Retina (tissue), 1 donor: Measurements from ENCODE around the gene ITM2B.
"Not testable (repeated sequence)": the region's sequence is repeated elsewhere in the genome, so short reads cannot be mapped to it uniquely, and the experiment has no call there.

Experiments
- DNase-seq: peaks from one replicate; pipeline ENCODE4 v3.0.0-alpha.2; 2016

ITM2B gene

DNA sequence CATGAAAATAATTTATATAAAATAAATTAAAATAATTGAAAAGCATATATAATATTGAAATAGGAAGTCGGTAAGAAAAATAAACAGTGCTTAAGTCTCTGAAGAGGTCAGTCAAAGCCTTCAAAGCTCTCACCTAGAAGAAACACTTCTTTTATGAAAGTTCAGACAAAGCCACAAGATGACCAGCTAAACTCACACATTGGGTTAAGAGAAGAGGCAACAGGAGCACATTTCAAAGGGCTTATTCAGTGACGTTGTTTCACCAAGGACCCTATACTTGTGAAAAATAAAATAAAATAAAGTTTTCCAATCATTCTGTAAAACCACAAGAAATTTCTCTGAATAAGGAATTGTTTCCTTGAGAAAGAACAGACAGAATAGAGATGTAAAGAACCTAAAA is 2.5 kb upstream of the ITM2B start:
- no peak for DNase-seq

DNA sequence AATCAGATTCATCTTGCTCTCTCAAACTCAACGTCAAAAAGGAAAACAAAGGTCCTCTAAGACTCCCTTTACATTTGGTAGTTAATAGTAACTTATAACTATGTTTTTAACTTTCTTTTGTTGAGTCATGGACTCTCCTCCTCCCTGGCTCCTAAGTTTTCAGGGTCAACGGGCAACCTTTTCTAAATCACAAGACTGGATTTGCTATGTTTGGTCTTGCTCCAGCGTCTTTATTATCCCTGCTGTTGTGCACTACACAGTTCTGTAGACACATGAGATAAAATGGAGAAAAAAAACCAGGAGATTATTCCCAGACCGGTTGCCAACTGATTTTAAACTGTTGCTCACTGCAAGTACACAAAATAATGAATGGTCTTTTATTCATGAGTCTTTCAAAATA is 1.9 kb upstream of the ITM2B start:
- peak; percentile 9 for DNase-seq

DNA sequence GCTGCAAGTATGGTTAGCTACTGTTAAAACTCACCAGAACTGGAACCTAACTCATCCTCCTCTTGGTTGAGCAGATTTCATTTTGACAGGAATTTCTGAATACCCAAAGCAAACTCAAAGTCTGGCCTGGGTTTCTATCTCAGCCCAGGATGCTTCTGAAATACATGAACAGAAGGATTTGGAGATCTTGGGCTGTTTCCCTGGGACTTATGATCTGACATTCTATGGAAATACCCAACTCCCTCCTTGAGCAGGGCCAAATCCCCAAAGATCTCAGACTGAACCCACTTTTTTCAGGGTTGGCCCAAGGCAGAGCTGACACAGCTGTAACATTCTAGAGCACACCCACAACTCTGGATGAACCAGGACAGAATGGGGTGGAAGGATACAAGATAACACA is 1.1 kb upstream of the ITM2B start:
- DNase-seq: no peak

DNA sequence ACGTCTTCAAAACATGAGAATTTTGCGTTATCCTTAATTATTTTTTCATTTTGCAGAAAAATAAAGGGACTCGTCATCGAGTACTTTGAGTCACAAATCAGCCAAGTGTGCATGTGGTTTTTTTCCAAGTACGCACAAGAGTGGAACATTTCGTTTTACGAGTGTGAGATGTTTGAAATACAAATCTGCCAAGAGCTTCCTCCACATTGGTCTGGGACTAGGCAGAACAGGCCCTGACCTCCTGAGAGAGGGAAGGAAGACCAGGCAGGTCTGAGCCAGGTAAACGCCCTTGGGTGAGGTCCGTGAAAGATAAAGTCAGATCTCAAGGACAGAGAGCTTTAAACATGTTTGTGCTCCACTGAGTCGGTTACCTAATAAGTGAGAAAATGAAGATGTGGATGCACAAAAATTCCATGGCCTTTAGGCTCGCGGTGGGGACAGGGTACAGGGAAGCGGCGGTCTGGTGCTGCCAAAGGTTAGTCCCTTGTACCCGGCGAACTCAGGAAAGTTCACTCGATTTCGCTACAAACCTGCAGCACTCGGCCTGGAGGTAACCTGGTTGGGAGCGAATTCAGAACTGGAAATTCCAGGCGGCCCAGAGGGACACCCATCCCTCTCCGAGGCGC is 473 bp upstream of the ITM2B start:
- peak; percentile 70 for DNase-seq

DNA sequence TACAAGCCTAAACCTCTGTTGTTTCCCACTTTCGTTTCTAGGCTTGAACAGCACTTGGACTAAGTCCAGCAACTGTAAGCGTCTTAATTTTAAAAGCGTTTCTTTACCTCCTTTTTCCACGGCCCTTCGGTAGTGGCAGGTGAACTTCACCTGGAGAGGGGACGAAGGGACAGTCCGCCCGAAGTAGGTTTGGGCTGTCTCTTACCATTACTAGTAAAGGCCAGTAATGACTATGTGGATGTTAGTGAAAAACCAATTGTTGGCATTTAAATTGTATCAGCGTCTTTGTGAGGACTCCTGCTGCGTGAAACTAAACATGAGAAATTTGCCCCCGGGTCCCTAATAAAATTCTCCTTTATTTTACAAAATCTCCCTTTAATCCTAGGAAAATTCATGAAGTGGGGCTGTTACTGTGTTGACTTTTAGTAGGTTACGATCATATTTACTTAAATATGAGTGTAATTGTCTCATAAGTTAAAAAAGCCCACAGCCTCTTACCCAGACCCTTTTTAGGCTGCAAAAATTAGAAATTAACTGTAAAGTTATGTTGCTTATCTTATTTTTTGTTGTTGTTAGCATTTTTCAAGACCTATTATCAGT is 983 bp downstream of the ITM2B start:
- no peak for DNase-seq

DNA sequence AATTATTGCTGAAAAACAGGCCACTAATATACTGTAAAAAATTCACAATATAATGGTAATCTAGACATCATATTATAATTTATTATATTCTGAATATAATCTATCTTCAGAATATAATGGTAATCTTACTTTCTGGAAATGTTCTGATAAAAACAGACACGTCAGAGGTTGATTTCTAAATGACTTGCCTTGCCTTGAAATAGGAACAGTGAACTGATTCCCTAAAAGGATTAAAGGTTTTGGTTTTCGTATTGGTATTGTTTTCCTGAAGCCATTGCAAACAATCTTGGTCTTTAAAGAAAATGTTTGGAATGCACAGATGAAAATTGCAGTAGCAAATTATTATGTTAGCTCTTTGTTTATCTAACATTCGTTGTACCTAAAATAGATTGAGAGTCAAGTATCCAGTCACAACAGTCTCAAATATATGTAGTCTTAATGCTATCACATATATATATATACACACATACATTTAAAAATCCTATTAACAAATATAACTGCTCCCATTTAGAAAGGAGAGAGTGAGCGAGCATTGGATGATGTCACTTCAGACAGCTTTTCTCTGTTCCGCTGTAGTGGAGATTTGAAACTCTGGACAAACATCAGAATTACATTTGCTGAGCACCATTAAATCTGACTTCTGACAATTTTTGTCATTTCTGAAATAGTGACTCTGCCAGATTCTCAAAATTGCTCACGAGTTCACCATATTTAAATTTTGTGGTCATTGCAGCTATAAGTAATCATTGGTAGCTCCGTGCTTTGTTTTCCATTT is 1.7 kb downstream of the ITM2B start:
- DNase-seq: peak; percentile 37

DNA sequence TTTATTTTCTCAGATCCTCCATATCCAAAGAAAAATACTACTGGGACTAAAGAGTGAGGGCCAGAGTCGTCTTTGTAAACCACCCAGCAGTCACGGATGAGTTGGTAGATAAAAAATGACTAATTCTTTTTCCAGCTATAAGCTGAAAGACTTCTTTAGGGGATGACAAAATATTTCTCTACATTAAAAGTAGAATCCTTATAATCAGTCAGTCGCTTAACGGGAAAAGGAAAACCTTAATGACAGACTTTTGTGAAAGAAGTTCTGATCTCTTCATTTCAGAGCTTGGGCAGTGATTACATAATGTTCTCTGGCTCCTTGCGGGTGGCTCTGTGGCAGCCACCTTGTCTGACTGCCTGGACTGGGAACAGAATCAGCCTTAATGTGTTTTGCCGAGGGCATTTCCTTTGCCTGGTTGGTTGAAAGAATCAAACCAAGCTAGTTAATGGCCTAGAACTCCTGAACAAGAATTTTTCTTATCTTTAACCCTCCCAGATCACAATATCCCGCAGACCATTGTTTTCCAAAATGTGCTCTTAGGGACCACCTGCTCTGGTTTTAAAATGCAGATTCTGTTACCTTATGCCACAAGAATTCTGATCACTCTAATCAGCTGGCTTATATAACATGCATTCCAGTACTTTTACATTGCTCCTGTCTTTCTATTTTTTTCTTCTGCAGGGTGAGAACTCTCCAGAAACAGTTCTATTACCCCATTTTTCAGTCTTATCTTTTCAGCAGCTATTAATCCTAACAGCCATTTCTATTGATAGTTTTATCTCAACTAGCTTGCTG is 2.5 kb downstream of the ITM2B start:
- peak; percentile 60 for DNase-seq

DNA sequence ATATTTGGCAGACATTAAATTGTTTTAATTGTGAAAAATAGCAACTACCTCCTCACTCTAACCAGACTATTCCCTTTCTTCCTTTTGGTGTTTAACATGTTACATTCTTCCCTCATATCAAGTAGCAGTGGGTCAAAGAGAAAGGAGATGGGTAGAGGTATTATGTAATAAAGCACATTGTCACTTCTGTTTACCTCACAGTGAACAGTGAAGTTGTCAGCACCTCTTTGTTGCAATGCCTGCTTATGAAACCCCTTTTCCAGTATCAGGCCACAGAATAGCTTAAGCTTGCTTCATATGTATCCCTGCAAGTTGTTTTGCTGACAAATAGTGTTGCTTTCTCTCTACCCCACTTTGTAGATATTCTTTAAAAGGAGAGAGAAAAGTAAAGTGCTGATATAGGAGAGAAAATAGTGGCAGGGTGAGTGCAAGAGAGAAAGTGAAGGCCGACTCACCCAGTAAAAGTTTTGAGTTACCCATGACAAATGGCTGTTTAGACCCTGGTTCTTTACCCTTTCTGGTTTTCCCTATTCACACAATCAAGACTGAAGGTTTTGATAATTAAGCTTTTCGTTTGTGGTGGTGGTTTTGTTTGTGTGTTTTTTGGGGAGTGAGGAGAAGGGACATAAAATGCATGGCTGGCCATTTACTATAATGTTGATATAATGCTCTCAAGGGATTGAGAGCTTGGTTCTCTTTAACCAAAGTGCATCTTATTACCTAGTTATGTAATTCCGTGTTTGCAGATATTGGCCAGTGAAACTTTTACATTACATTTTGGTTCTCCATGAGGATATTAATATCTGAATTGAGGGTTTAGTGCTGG is 3.7 kb downstream of the ITM2B start:
- DNase-seq: peak; percentile 20

DNA sequence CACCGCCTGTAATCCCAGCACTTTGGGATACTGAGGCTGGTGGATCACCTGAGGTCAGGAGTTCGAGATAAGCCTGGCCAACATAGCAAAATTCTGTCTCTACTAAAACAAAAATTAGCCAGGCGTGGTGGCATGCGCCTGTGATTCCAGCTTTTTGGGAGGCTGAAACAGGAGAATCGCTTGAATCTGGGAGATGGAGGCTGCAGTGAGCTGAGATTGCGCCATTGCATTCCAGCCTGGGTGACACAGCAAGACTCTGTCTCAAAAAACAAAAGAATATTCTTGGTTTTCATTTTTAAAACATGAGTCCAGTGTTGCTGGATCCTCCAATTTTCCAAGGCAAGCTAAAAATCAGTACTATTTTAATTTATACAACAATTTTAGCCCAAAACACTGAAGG is 6.4 kb downstream of the ITM2B start:
- DNase-seq: not testable (repeated sequence)

DNA sequence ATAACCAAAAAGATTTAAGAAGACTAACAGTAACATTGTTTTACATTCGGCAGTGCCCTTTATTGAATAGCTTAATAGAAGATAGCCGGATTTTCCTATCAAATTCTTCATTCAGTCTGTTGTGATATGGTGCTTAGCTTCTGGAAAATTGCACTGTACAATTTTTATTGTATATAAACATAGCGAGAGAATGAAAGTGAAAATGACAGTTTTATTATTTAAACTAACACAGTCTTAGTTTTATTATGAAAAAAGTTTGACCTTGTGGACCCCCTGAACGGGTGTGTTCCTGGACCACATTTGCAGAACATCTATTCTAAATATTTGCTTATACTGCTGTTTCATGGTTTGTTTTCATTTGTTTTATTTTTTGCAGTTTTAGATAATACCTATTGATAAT is 8.6 kb downstream of the ITM2B start:
- DNase-seq: no peak

DNA sequence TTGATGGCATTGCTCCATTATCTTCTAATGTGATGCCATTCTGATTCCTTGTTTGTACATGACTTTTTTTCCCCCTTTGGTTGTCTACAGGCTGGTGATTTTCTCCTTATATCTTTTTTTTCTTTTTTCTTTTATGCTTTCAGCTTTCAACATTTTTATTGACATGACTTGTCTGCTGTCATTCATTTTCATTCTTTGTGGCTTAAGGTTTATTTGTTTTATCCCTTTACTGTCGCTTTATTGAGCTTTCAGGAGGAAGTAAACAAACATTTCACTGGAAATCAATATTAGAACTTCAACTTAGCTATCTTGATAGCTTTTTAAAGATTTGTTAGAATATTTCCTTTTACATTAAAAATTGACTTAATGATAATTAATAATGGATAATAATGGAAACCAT is 9.7 kb downstream of the ITM2B start:
- DNase-seq: no peak

DNA sequence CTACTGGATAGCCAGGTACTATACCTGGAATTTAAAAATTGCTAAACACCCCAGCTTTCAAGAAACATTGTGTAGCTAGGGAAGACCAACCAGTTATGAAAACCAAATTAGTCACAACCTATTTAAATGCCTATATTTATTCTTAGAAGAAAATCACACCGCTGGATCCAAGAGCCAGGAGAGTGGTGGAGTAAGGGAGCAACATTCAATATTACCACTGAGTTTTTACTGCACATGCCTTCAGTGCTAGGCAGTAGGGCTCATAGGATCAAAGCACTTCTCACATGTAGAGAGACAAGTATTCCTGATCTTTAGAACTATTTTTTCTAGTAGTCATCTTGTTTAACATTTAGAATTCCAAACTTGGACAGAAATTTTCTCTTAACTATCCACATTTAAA is 11.2 kb downstream of the ITM2B start:
- DNase-seq: no peak

DNA sequence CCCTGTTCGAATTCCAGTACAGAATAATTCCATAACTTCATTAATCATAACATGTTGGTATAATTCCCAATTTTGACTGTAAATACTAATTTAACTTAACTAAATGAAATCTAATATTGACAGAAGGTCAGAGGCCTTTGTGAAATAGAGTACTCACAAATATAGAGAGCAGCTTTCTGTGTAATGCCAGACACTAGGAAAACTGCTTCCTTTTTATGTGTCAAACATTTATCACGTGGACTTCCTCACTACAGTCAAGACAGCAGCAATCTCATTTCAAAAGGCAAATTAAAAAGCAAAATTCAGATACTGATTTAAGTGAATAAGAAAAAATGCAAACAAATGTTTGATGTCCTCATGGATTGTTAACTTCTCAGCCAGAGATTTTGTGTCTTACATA is 13.1 kb downstream of the ITM2B start:
- DNase-seq: no peak

DNA sequence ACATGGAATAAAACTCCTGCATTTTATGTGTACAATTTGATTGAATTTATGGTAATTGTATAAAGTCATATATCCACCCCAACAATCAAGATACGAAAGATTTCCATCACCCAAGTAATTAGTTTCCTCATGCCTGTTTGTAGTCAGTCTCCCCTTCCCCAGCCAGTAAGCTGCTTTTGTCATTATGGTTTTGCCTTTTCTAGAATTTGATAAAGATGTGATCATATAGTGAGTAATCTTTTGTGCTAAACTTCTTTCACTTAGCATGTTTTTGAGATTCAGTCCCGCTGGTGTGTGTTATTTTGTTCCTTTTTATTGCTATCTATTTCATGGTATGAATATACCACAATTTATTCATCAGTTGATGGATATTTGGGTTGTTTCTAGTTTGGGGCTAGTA is 16.0 kb downstream of the ITM2B start:
- DNase-seq: no peak

DNA sequence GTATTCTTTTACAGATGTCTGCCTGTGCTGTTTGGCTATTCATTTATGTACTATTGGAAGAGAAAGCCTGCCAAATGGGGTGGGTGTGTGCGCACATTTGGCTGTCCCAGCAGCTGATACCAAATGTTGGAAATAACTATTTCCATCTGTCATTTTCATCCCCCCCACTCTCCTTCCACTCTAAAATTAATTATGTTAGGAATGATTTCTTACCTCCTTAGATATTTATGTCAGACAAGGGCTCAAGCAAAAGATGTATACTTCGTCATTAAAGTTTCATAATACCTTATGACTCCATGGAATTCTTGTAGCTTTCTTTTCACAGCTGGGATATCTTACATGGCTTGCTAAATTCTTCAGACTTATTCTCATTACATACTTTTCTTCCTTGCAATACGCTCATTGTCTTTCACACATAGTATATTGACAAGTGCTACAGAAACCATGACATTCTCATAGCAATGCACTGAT is 18.6 kb downstream of the ITM2B start:
- DNase-seq: no peak

DNA sequence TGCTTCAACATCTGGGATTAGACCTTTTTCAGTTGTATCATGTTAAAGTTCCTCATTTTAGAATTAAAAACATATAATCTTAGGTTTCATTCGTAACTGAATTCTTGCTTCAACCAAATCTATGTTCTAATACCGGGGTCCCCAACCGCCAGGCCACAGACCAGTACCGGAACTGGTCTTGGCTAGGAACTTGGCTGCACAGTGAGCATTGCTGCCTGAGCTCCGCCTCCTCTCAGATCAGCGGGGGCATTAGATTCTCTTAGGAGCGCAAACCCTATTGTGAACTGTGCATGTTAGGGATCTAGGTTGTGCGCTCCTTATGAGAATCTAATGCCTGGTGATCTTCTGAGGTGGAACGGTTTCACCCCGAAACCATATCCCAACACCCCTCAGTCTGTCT is 19.2 kb downstream of the ITM2B start:
- DNase-seq: no peak

DNA sequence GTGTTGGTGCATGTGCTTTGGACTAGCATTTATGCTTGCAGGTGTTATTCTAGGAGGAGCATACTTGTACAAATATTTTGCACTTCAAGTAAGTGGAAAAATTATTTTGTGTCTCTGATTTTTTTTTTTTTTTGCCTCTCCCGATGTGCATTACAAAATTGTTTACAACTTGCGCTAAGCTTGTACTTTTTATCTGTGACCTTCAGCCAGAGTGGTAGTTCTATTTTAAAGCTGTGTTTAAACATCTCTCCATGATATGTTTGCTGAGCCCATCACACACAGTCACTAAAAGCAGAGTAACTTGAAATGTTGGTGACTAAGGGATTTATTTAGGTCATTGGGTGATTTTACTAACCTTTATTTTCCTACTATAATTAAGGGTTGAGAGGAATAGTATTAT is 20.8 kb downstream of the ITM2B start:
- no peak for DNase-seq

DNA sequence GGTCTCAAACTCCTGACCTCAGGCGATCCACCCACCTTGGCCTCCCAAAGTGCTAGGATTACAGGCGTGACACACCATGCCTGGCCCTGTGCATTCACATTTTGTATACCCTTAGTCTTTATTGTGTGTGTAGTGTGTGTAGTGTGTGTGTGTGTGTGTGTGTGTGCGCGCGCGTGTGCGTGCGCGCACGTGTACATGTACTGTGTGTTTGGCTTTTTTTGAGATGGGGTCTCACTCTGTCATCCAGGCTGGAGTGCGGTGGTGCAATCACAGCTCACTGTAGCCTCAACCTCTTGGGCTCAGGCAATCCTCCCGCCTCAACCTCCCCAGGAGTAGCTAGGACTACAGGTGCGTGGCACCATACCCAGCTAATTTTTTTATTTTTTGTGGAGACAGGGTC is 22.1 kb downstream of the ITM2B start:
- DNase-seq: no peak

DNA sequence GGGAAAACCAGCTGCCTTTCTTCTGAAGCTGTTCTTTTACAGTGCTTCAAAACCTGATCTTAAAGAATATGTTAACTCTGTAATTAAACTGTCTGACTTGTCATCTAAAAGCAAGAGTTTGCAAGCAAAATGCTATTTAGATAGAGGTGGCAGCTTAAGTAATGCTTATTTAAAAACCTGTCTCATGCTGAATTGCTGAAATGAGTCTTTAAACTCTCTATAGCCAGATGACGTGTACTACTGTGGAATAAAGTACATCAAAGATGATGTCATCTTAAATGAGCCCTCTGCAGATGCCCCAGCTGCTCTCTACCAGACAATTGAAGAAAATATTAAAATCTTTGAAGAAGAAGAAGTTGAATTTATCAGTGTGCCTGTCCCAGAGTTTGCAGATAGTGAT is 22.9 kb downstream of the ITM2B start:
- DNase-seq: no peak

DNA sequence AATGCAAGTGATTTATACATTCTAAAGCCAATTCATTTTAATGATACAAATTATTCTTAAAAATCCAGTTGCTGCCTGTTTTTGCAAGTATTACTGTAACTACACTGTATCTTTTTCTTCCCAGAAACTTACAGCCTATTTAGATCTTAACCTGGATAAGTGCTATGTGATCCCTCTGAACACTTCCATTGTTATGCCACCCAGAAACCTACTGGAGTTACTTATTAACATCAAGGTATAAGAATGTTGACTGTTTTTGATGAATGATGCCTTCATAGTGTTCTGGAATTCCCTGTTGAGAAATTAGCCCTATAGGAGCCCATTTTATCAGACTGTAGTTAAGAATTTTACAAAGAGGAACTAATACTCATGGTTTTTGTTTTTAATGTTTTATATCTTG is 25.0 kb downstream of the ITM2B start:
- no peak for DNase-seq

DNA sequence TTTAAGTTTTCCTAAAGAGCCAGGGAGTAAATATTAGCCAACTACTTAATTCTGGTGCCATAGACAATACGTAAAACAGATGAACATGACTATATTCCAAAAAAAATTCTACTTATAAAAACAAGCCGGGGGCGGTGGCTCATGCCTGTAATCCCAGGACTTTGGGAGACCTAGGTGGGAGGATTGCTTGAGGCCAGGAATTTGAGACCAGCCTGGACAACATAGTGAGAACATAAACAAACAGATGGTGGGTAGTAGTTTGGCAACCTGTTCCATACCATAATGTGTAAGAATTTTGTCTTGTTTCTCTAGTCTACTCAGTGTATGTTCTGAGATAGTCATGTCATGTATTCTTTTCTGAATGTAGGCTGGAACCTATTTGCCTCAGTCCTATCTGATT is 25.4 kb downstream of the ITM2B start:
- no peak for DNase-seq

DNA sequence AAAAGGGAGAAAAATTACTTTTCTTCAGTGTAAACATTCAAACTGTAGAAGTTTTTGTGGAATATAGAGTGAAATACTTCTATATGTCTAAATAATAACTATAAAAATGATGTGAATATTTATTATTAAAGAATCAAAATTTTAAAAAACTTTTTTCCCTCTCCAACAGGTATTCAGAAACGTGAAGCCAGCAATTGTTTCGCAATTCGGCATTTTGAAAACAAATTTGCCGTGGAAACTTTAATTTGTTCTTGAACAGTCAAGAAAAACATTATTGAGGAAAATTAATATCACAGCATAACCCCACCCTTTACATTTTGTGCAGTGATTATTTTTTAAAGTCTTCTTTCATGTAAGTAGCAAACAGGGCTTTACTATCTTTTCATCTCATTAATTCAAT is 28.0 kb downstream of the ITM2B start:
- no peak for DNase-seq

DNA sequence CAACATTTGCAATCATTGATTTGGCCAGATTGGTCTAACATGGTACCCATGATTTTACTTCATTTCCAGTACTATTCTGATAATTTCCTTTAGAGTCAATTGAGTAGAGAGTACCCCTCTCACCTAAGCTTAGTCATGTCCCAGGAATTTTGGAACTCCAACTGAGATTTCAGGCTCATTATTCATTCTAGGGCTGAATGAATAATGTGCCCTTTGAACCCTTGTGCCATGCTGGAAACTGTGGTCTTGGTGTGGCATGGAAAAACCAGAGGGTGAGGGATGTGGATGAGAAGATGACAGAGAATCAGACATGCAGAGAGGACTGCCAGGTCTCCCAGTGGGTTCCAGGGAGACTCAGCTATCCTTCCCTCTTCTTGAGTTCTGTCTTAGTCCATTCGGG is 30.2 kb downstream of the ITM2B start:
- no peak for DNase-seq
